ENCODE data around the gene ST8SIA3. TPM values are rescaled to one million over a fixed set of nuclear protein-coding genes. Genes with fewer than 3 reads are reported as not detected.

ST8SIA3 gene
- total RNA-seq: not detected in 2 replicates

GRCh38 chr18:57352271-57352701 lies at the start of gene ST8SIA3:
ST8SIA3 (plus strand) TSS chr18:57352557; CDS start chr18:57352847, 290 bp downstream.

Other genes starting within 250 kb of the ST8SIA3 start
- gene BOD1L2, start 205.5 kb upstream of the ST8SIA3 start, total RNA-seq: not detected in 2 replicates
- under 0.01 TPM in 1 of 2 replicates, not detected in the other for gene ONECUT2, start 82.8 kb downstream of the ST8SIA3 start, total RNA-seq
- gene FECH, start 234.1 kb downstream of the ST8SIA3 start, total RNA-seq: 13.6 and 21.7 TPM in 2 replicates

Data from tracheal epithelial cell (primary cell).